Panc1 (cell line): ENCODE results near the gene TAS1R2. TPM values are rescaled to one million over a fixed set of nuclear protein-coding genes. Genes with fewer than 3 reads are reported as not detected.

ENCODE experiments used
- ATAC-seq: fragments of 200-7000 bp; cut with Tn5 transposase; 2 replicates; pipeline ENCODE4 v1.9.1; 2020; ENCODE audit warnings: mild to moderate bottlenecking, moderate library complexity
- BruUV-seq: library from RNA; stranded (reverse); fragments of 400-500 nt; replicated peaks from 2 replicates; lab custom pipeline; 2021; lab: Mats Ljungman, UMichigan
- CTCF ChIA-PET: fragments of 300-600 bp; sonication (Branson Sonifier 250); formaldehyde crosslinking; loops from one replicate; lab custom pipeline; 2022; ENCODE audit warnings: antibody characterized with exemption; lab: Charles Lee
- POLR2A ChIA-PET: fragments of 300-600 bp; sonication (Branson Sonifier 250); formaldehyde crosslinking; loops from one replicate; lab custom pipeline; 2022; ENCODE audit warnings: antibody characterized with exemption; lab: Charles Lee
- DNase-seq: peaks from one replicate; pipeline ENCODE4 v3.0.0-alpha.2; 2010; ENCODE audit warnings: low read depth, low spot score
- H3K27ac ChIP-seq: 2 replicates; pipeline ENCODE4 v1.5.1; 2011; ENCODE audit warnings: mild to moderate bottlenecking, low read length, inconsistent platforms
- H3K27me3 ChIP-seq: fragments of 200-500 bp; sonication (Bioruptor generic); 2 replicates; pipeline ENCODE4 v1.6.0; 2014; ENCODE audit warnings: low read length, inconsistent platforms; ENCODE audit not compliant: control insufficient read depth, insufficient read depth
- H3K36me3 ChIP-seq: fragments of 200-500 bp; sonication (Bioruptor generic); 2 replicates; pipeline ENCODE4 v1.5.1; 2014; ENCODE audit warnings: inconsistent platforms, mild to moderate bottlenecking, low read length, moderate library complexity; ENCODE audit not compliant: control insufficient read depth, insufficient read depth
- H3K4me1 ChIP-seq: 2 replicates; pipeline ENCODE4 v1.5.1; 2011; ENCODE audit warnings: inconsistent platforms, mild to moderate bottlenecking, low read length, moderate library complexity; ENCODE audit not compliant: control insufficient read depth, insufficient read depth
- H3K4me3 ChIP-seq, 2 experiments: 2 replicates each; pipeline ENCODE4 v1.5.1; 2011 to 2012; ENCODE audit warnings: low read depth in 2 of 2, low read length in 2 of 2, mild to moderate bottlenecking in 2 of 2, inconsistent platforms in 1 of 2, moderate library complexity in 1 of 2
- H3K9me3 ChIP-seq: fragments of 200-500 bp; sonication (Bioruptor generic); 2 replicates; pipeline ENCODE4 v1.5.1; 2014; ENCODE audit warnings: low read depth, mild to moderate bottlenecking, inconsistent platforms, low read length, moderate library complexity; ENCODE audit not compliant: control insufficient read depth, insufficient read depth
- POLR2AphosphoS5 ChIP-seq: IDR thresholded peaks from 2 replicates; pipeline ENCODE4 v1.6.1; 2012; ENCODE audit warnings: mild to moderate bottlenecking, low read depth, low read length, moderate library complexity
- SIN3A ChIP-seq: IDR thresholded peaks from 2 replicates; pipeline ENCODE4 v1.6.1; 2012; ENCODE audit warnings: low read depth, mild to moderate bottlenecking, low read length, moderate library complexity, borderline replicate concordance; ENCODE audit not compliant: insufficient read depth
- TCF7L2 ChIP-seq: IDR thresholded peaks from 2 replicates; pipeline ENCODE4 v1.6.1; 2011; ENCODE audit warnings: mild to moderate bottlenecking, low read depth, low read length, inconsistent platforms
- in situ Hi-C: cut with HindIII; loops from 2 replicates; pipeline ENCODE4 v1.10.0; 2016; ENCODE audit warnings: low sequenced_read_pairs, low pct_unique_long_range_greater_than_20kb
- intact Hi-C: fragments of 100-400 bp; cut with micrococcal nuclease; formaldehyde crosslinking; loops from one replicate; pipeline ENCODE4 v1.10.0; 2022; ENCODE audit not compliant: unreplicated experiment
- total RNA-seq: library from RNA; stranded (reverse); gene quantifications from one replicate; pipeline ENCODE4 v1.2.1, GENCODE V29; 2021; ENCODE audit not compliant: unreplicated experiment
- TF ChIP-seq, protein P1 (sequence below), 2 experiments: IDR thresholded peaks; 2 replicates each; pipeline ENCODE4 v1.6.1; 2011 to 2012; ENCODE audit warnings: low read depth in 2 of 2, control low read depth in 1 of 2, low read length in 1 of 2, mild to moderate bottlenecking in 1 of 2, moderate library complexity in 1 of 2; ENCODE audit not compliant: insufficient read depth in 1 of 2
- TF ChIP-seq, protein P2 (sequence below): fragments of 450-650 bp; IDR thresholded peaks from 2 replicates; pipeline ENCODE4 v1.5.1; 2017; ENCODE audit warnings: mild to moderate bottlenecking

The TAS1R2 gene
- total RNA-seq, 1 experiment from 2014 or later = not detected

GRCh38 chr1:18809953-18810899, 49.2 kb downstream of the TAS1R2 start:
- no peak for ATAC-seq
- in situ Hi-C loops (no loop called here), intact Hi-C loops (no loop called here)
- Histone ChIP-seq H3K27me3 (no peaks in the 10 kb centered on the region), H3K9me3 (no peaks in the 10 kb centered on the region), H3K4me3 (no peak overlapping the region), H3K4me1 (no peaks in the 10 kb centered on the region), H3K36me3 (no peaks in the 10 kb centered on the region), H3K27ac (no peak overlapping the region)
- no peak for DNase-seq
- POLR2A ChIA-PET = no interaction called here
- no peak for TF ChIP-seq POLR2AphosphoS5
- TF ChIP-seq SIN3A = no peak
- no TSS peak for BruUV-seq
- CTCF ChIA-PET = no interaction called here

GRCh38 chr1:18808550-18808949, 50.9 kb downstream of the TAS1R2 start:
- ATAC-seq (no peak), DNase-seq (no peak)
- H3K4me3 ChIP-seq = no peak overlapping the region
- TF ChIP-seq TCF7L2 (no peak), POLR2AphosphoS5 (no peak), SIN3A (no peak)
- TF ChIP-seq, protein P1, sequence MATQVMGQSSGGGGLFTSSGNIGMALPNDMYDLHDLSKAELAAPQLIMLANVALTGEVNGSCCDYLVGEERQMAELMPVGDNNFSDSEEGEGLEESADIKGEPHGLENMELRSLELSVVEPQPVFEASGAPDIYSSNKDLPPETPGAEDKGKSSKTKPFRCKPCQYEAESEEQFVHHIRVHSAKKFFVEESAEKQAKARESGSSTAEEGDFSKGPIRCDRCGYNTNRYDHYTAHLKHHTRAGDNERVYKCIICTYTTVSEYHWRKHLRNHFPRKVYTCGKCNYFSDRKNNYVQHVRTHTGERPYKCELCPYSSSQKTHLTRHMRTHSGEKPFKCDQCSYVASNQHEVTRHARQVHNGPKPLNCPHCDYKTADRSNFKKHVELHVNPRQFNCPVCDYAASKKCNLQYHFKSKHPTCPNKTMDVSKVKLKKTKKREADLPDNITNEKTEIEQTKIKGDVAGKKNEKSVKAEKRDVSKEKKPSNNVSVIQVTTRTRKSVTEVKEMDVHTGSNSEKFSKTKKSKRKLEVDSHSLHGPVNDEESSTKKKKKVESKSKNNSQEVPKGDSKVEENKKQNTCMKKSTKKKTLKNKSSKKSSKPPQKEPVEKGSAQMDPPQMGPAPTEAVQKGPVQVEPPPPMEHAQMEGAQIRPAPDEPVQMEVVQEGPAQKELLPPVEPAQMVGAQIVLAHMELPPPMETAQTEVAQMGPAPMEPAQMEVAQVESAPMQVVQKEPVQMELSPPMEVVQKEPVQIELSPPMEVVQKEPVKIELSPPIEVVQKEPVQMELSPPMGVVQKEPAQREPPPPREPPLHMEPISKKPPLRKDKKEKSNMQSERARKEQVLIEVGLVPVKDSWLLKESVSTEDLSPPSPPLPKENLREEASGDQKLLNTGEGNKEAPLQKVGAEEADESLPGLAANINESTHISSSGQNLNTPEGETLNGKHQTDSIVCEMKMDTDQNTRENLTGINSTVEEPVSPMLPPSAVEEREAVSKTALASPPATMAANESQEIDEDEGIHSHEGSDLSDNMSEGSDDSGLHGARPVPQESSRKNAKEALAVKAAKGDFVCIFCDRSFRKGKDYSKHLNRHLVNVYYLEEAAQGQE (IDR thresholded peaks at IDR 0.05; ENCODE audit: insufficient read depth in 1 of 2, low read depth in 2 of 2, low read length in 1 of 2) = no peak
- TF ChIP-seq, protein P2, sequence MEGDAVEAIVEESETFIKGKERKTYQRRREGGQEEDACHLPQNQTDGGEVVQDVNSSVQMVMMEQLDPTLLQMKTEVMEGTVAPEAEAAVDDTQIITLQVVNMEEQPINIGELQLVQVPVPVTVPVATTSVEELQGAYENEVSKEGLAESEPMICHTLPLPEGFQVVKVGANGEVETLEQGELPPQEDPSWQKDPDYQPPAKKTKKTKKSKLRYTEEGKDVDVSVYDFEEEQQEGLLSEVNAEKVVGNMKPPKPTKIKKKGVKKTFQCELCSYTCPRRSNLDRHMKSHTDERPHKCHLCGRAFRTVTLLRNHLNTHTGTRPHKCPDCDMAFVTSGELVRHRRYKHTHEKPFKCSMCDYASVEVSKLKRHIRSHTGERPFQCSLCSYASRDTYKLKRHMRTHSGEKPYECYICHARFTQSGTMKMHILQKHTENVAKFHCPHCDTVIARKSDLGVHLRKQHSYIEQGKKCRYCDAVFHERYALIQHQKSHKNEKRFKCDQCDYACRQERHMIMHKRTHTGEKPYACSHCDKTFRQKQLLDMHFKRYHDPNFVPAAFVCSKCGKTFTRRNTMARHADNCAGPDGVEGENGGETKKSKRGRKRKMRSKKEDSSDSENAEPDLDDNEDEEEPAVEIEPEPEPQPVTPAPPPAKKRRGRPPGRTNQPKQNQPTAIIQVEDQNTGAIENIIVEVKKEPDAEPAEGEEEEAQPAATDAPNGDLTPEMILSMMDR = no peak
- H3K36me3 ChIP-seq = no peaks in the 10 kb centered on the region
- CTCF ChIA-PET = no interaction called here
- BruUV-seq = no TSS peak
- POLR2A ChIA-PET = no interaction called here
- intact Hi-C loops = no loop called here
- no peak overlapping the region for H3K27ac ChIP-seq
- no peaks in the 10 kb centered on the region for H3K9me3 ChIP-seq
- H3K27me3 ChIP-seq = no peaks in the 10 kb centered on the region
- in situ Hi-C loops = no loop called here
- no peaks in the 10 kb centered on the region for H3K4me1 ChIP-seq
